ENCODE results near the gene LY6G6F.

DNA sequence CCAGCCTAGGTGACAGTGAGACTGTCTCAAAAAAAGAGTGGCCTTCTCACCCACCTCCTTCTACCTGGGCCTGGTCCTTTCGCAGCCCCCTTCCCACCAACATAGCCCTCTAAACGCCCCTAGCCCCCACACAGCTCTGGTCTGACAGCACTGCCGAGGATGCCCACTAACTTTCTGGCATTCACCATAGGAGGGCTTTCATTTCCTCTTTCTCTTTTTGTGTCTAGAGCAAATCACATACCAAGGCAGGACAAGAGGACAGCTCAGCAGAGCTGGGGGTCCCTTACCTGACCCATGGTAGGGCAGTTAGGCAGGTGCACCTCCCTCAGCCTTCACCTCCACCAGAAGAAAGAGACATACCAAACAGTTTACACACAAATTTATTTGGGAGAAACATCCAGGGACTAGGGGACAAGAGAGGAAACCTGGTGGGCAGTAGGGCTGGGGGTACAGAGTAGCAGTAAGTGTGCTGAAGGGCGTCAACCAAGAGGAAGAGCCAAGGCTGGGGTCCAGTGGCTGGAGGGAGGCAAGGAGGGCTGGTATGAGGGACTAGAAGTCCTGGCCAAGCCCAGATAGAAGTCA is 30.3 kb upstream of the LY6G6F start:
- TF ChIP-seq MYC (IDR thresholded peaks at IDR 0.05; ENCODE audit: low read depth, low read length) = no peak
- TF ChIP-seq, protein P1, sequence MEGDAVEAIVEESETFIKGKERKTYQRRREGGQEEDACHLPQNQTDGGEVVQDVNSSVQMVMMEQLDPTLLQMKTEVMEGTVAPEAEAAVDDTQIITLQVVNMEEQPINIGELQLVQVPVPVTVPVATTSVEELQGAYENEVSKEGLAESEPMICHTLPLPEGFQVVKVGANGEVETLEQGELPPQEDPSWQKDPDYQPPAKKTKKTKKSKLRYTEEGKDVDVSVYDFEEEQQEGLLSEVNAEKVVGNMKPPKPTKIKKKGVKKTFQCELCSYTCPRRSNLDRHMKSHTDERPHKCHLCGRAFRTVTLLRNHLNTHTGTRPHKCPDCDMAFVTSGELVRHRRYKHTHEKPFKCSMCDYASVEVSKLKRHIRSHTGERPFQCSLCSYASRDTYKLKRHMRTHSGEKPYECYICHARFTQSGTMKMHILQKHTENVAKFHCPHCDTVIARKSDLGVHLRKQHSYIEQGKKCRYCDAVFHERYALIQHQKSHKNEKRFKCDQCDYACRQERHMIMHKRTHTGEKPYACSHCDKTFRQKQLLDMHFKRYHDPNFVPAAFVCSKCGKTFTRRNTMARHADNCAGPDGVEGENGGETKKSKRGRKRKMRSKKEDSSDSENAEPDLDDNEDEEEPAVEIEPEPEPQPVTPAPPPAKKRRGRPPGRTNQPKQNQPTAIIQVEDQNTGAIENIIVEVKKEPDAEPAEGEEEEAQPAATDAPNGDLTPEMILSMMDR (IDR thresholded peaks at IDR 0.05; ENCODE audit: extremely low read depth in 1 of 2, insufficient read depth in 1 of 2, low read depth in 1 of 2, low read length in 2 of 2) = no peak
- no peak for TF ChIP-seq POLR2A (IDR thresholded peaks at IDR 0.05; ENCODE audit: low read depth, low read length)

Measured in endothelial cell of umbilical vein (primary cell).